Measurements from ENCODE around the gene OVCA2.

DNA sequence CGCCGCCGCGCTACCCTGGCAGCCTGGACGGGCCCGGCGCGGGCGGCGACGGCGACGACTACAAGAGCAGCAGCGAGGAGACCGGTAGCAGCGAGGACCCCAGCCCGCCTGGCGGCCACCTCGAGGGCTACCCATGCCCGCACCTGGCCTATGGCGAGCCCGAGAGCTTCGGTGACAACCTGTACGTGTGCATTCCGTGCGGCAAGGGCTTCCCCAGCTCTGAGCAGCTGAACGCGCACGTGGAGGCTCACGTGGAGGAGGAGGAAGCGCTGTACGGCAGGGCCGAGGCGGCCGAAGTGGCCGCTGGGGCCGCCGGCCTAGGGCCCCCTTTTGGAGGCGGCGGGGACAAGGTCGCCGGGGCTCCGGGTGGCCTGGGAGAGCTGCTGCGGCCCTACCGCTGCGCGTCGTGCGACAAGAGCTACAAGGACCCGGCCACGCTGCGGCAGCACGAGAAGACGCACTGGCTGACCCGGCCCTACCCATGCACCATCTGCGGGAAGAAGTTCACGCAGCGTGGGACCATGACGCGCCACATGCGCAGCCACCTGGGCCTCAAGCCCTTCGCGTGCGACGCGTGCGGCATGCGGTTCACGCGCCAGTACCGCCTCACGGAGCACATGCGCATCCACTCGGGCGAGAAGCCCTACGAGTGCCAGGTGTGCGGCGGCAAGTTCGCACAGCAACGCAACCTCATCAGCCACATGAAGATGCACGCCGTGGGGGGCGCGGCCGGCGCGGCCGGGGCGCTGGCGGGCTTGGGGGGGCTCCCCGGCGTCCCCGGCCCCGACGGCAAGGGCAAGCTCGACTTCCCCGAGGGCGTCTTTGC is 16.2 kb downstream of the OVCA2 start:
- TF ChIP-seq, protein P1, sequence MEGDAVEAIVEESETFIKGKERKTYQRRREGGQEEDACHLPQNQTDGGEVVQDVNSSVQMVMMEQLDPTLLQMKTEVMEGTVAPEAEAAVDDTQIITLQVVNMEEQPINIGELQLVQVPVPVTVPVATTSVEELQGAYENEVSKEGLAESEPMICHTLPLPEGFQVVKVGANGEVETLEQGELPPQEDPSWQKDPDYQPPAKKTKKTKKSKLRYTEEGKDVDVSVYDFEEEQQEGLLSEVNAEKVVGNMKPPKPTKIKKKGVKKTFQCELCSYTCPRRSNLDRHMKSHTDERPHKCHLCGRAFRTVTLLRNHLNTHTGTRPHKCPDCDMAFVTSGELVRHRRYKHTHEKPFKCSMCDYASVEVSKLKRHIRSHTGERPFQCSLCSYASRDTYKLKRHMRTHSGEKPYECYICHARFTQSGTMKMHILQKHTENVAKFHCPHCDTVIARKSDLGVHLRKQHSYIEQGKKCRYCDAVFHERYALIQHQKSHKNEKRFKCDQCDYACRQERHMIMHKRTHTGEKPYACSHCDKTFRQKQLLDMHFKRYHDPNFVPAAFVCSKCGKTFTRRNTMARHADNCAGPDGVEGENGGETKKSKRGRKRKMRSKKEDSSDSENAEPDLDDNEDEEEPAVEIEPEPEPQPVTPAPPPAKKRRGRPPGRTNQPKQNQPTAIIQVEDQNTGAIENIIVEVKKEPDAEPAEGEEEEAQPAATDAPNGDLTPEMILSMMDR (IDR thresholded peaks at IDR 0.05) = no peak
- no peak for TF ChIP-seq POLR2A (IDR thresholded peaks at IDR 0.05)

Measured in adrenal gland (tissue), 5 donors.